ENCODE results near the gene ZNF280B. TPM values are rescaled to one million over a fixed set of nuclear protein-coding genes. Genes with fewer than 3 reads are reported as not detected.

ZNF280B gene
- total RNA-seq, 1 experiment from 2014 or later = 1.8 TPM

DNA sequence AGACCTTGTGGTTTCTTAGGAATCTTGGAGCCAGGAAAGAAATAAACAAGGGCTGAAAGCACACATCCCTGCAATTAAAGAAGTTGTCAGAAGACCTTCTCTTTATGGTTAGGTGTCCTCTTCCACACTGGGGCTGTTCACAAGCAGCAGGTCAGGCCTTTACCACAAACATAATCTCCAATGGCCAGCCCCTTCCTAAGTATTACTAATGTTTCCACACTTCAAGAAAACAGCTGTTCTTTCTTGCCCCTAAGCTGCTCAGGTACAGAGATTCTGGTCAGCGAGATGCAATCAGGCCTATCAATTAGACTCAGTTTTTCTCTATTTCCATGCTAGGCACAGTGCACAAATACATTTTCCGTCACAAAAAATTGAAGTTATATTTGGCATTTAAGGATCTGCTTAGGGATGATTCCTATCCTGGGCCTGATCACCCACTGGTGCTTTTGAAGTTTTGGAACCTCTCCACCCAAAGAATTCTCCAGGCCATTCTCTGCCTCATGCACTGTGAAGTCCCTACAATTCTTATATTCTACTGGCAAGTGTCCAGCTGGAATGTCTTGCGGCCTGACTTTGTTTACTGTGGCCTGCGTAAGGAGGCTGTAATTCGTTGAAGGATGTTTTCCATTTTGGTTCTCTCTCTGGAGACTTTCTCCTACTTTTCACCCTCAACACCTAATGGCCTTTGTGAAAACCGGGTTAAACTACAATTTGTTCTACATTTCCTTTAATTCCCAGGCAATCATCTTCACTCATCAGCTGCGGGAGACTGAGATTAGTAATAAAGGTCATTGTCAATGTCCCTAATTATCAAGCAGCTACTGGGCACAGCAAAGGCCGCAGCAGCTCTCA lies 45.4 kb upstream of the ZNF280B start:
- no TSS peak for BruUV-seq (replicated peaks)
- no peaks in the 10 kb centered on the region for H4K20me1 ChIP-seq (ENCODE audit: insufficient read depth)
- no peaks in the 10 kb centered on the region for H3K79me2 ChIP-seq (ENCODE audit: low read depth)
- no peak overlapping the region for H2AFZ ChIP-seq
- no peaks in the 10 kb centered on the region for H3K36me3 ChIP-seq (ENCODE audit: low read depth)
- TF ChIP-seq, protein P1, sequence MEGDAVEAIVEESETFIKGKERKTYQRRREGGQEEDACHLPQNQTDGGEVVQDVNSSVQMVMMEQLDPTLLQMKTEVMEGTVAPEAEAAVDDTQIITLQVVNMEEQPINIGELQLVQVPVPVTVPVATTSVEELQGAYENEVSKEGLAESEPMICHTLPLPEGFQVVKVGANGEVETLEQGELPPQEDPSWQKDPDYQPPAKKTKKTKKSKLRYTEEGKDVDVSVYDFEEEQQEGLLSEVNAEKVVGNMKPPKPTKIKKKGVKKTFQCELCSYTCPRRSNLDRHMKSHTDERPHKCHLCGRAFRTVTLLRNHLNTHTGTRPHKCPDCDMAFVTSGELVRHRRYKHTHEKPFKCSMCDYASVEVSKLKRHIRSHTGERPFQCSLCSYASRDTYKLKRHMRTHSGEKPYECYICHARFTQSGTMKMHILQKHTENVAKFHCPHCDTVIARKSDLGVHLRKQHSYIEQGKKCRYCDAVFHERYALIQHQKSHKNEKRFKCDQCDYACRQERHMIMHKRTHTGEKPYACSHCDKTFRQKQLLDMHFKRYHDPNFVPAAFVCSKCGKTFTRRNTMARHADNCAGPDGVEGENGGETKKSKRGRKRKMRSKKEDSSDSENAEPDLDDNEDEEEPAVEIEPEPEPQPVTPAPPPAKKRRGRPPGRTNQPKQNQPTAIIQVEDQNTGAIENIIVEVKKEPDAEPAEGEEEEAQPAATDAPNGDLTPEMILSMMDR (conservative IDR thresholded peaks at IDR 0.05) = no peak
- no peak for TF ChIP-seq EZH2 (IDR thresholded peaks at IDR 0.05; ENCODE audit: low read depth)
- CTCF ChIA-PET = no interaction called here
- POLR2A ChIA-PET (ENCODE audit: unreplicated experiment) = no interaction called here
- no peak overlapping the region for H3K4me2 ChIP-seq
- H3K4me3 ChIP-seq = no peak overlapping the region
- H3K9me3 ChIP-seq (ENCODE audit: insufficient read depth, low read depth) = no peaks in the 10 kb centered on the region
- DNase-seq = no peak
- intact Hi-C loops (cut with micrococcal nuclease; ENCODE audit: unreplicated experiment) = no loop called here
- H3K4me1 ChIP-seq (replicated peaks; ENCODE audit: insufficient read depth) = no peaks in the 10 kb centered on the region
- no peaks in the 10 kb centered on the region for H3F3A ChIP-seq (ENCODE audit: insufficient read depth, low read depth)
- H3K27ac ChIP-seq = no peak overlapping the region
- H3K27me3 ChIP-seq (ENCODE audit: insufficient read depth, low read depth) = peaks cover 12% of the 10 kb centered on the region; the same call in 1 of the 2 replicates
- no peaks in the 10 kb centered on the region for H3K9me2 ChIP-seq (ENCODE audit: insufficient read depth)

DNA sequence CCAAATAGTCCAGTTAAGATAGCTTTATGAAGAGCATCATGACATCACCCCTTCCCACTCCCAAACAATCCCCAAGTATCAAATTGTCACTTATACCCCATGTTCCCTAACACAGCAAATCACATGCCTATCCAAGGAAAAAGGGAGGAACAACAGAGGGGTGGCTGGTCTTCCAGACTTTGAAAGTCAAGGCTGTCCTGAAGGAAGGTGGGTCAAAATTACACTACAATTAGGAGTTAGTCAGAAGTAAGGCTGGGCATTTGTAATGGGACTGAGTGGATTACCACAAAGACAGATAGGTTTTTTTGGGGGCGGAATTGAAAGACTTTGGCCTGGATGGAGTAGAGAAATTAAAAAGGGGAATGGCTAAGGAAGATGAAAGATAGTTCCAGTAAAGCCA lies 44.6 kb upstream of the ZNF280B start:
- intact Hi-C loops (cut with micrococcal nuclease; ENCODE audit: unreplicated experiment) = no loop called here
- DNase-seq = no peak
- no peaks in the 10 kb centered on the region for H3K36me3 ChIP-seq (ENCODE audit: low read depth)
- H3K4me2 ChIP-seq = no peak overlapping the region
- TF ChIP-seq, protein P1 (conservative IDR thresholded peaks at IDR 0.05) = no peak
- TF ChIP-seq EZH2 (IDR thresholded peaks at IDR 0.05; ENCODE audit: low read depth) = no peak
- H3K27me3 ChIP-seq (ENCODE audit: insufficient read depth, low read depth) = peaks cover 20% of the 10 kb centered on the region; the same call in 1 of the 2 replicates
- no peaks in the 10 kb centered on the region for H3K9me3 ChIP-seq (ENCODE audit: insufficient read depth, low read depth)
- BruUV-seq (replicated peaks) = no TSS peak
- H4K20me1 ChIP-seq (ENCODE audit: insufficient read depth) = no peaks in the 10 kb centered on the region
- no peaks in the 10 kb centered on the region for H3K4me1 ChIP-seq (replicated peaks; ENCODE audit: insufficient read depth)
- H3F3A ChIP-seq (ENCODE audit: insufficient read depth, low read depth) = no peaks in the 10 kb centered on the region
- H2AFZ ChIP-seq = no peak overlapping the region
- no peak overlapping the region for H3K4me3 ChIP-seq
- no peaks in the 10 kb centered on the region for H3K9me2 ChIP-seq (ENCODE audit: insufficient read depth)
- CTCF ChIA-PET = no interaction called here
- POLR2A ChIA-PET (ENCODE audit: unreplicated experiment) = no interaction called here
- no peak overlapping the region for H3K27ac ChIP-seq
- H3K79me2 ChIP-seq (ENCODE audit: low read depth) = no peaks in the 10 kb centered on the region

DNA sequence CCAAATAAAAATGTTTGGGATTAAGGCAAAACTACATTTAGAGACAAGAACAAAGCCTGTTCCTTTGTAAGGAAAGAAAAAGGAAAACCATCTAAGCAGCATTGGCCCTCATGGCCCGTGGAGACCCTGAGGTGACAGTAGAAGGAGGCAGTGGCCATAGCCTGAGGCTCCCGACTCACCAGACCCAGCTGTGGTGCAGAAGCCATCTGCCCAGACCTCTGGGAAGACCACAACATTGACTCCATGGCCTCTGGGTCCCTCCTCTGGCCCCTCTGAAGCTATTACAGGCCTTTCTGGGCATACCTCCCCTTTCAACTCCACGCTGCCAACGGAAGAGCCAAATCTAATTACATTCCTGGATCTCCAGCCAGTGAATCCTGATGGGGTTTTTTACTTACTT lies 44.1 kb upstream of the ZNF280B start:
- no peak for TF ChIP-seq EZH2 (IDR thresholded peaks at IDR 0.05; ENCODE audit: low read depth)
- TF ChIP-seq, protein P1 (conservative IDR thresholded peaks at IDR 0.05) = no peak
- intact Hi-C loops (cut with micrococcal nuclease; ENCODE audit: unreplicated experiment) = no loop called here
- no peak for DNase-seq
- CTCF ChIA-PET = no interaction called here
- H3K36me3 ChIP-seq (ENCODE audit: low read depth) = no peaks in the 10 kb centered on the region
- no peak overlapping the region for H3K4me2 ChIP-seq
- H4K20me1 ChIP-seq (ENCODE audit: insufficient read depth) = no peaks in the 10 kb centered on the region
- peaks cover 26% of the 10 kb centered on the region for H3K27me3 ChIP-seq (ENCODE audit: insufficient read depth, low read depth)
- no peaks in the 10 kb centered on the region for H3K79me2 ChIP-seq (ENCODE audit: low read depth)
- H3K4me1 ChIP-seq (replicated peaks; ENCODE audit: insufficient read depth) = no peaks in the 10 kb centered on the region
- POLR2A ChIA-PET (ENCODE audit: unreplicated experiment) = no interaction called here
- no peak overlapping the region for H3K27ac ChIP-seq
- BruUV-seq (replicated peaks) = no TSS peak
- H3K4me3 ChIP-seq = no peak overlapping the region
- H3F3A ChIP-seq (ENCODE audit: insufficient read depth, low read depth) = no peaks in the 10 kb centered on the region
- H2AFZ ChIP-seq = no peak overlapping the region
- no peaks in the 10 kb centered on the region for H3K9me3 ChIP-seq (ENCODE audit: insufficient read depth, low read depth)
- no peaks in the 10 kb centered on the region for H3K9me2 ChIP-seq (ENCODE audit: insufficient read depth)
